IMR-90 (cell line): ENCODE results near the gene IRS2. TPM values are rescaled to one million over a fixed set of nuclear protein-coding genes. Genes with fewer than 3 reads are reported as not detected.

Source experiments
- ATAC-seq: fragments of 200-7000 bp; cut with Tn5 transposase; 2 replicates; pipeline ENCODE4 v1.9.1; 2020; ENCODE audit warnings: low read depth, mild to moderate bottlenecking, moderate library complexity
- BruUV-seq: library from RNA; stranded (reverse); fragments of 400-500 nt; replicated peaks from 2 replicates; lab custom pipeline; 2021; lab: Mats Ljungman, UMichigan
- CTCF ChIA-PET: fragments of 300-600 bp; formaldehyde crosslinking; extraction: SDS; loops from one replicate; lab custom pipeline; 2021; ENCODE audit warnings: antibody characterized with exemption; lab: Yijun Ruan, JAX
- POLR2A ChIA-PET: fragments of 300-600 bp; sonication (Branson Sonifier 250); formaldehyde crosslinking; loops from one replicate; lab custom pipeline; 2022; ENCODE audit warnings: antibody characterized with exemption; ENCODE audit not compliant: unreplicated experiment; lab: Charles Lee
- DNase-seq: peaks from one replicate; pipeline ENCODE4 v3.0.0; 2013
- H2AFZ ChIP-seq: replicated peaks from 2 replicates; pipeline ENCODE3; 2013; ENCODE audit warnings: low read length, mild to moderate bottlenecking; ENCODE audit not compliant: poor library complexity
- H2AK5ac ChIP-seq: 2 replicates; pipeline ENCODE4 v1.6.1; 2013; ENCODE audit warnings: low read depth, low read length, inconsistent platforms
- H2AK9ac ChIP-seq: replicated peaks from 2 replicates; pipeline ENCODE3; 2013; ENCODE audit warnings: mild to moderate bottlenecking, low read depth, low read length, moderate library complexity; ENCODE audit not compliant: poor library complexity
- H2BK120ac ChIP-seq: 2 replicates; pipeline ENCODE4 v1.6.1; 2013; ENCODE audit warnings: low read depth, low read length, inconsistent platforms
- H2BK15ac ChIP-seq: 3 replicates; pipeline ENCODE4 v1.6.1; 2013; ENCODE audit warnings: low read depth, low read length, inconsistent platforms
- H2BK20ac ChIP-seq: 2 replicates; pipeline ENCODE4 v1.6.1; 2013; ENCODE audit warnings: low read depth, mild to moderate bottlenecking, inconsistent platforms, low read length, moderate library complexity
- H2BK5ac ChIP-seq: 2 replicates; pipeline ENCODE4 v1.6.1; 2013; ENCODE audit warnings: mild to moderate bottlenecking, low read depth, low read length, inconsistent platforms; ENCODE audit not compliant: poor library complexity, severe bottlenecking
- H3K14ac ChIP-seq: replicated peaks from 2 replicates; pipeline ENCODE4 v1.6.1; 2013; ENCODE audit warnings: low read depth, low read length, inconsistent platforms
- H3K18ac ChIP-seq: 2 replicates; pipeline ENCODE4 v1.6.1; 2013; ENCODE audit warnings: low read depth, low read length, control low read depth
- H3K23ac ChIP-seq: 2 replicates; pipeline ENCODE4 v1.6.1; 2013; ENCODE audit warnings: low read depth, low read length, inconsistent platforms
- H3K27ac ChIP-seq: 2 replicates; pipeline ENCODE4 v1.5.1; 2013; ENCODE audit warnings: mild to moderate bottlenecking, control low read depth, low read length; ENCODE audit not compliant: insufficient read depth
- H3K27me3 ChIP-seq: 2 replicates; pipeline ENCODE4 v1.6.1; 2013; ENCODE audit warnings: low read length; ENCODE audit not compliant: control insufficient read depth, insufficient read depth
- H3K36me3 ChIP-seq: 2 replicates; pipeline ENCODE4 v1.6.1; 2013; ENCODE audit warnings: low read length, mixed read lengths; ENCODE audit not compliant: control insufficient read depth, insufficient read depth
- H3K4ac ChIP-seq: 2 replicates; pipeline ENCODE4 v1.6.1; 2013; ENCODE audit warnings: low read depth, low read length, inconsistent platforms
- H3K4me1 ChIP-seq: 2 replicates; pipeline ENCODE4 v1.6.1; 2013; ENCODE audit warnings: low read length, mixed read lengths; ENCODE audit not compliant: control insufficient read depth, insufficient read depth
- H3K4me2 ChIP-seq: 2 replicates; pipeline ENCODE4 v1.6.1; 2013; ENCODE audit warnings: low read depth, mild to moderate bottlenecking, control low read depth, low read length, moderate library complexity
- H3K4me3 ChIP-seq: 2 replicates; pipeline ENCODE4 v1.5.1; 2013; ENCODE audit warnings: low read depth, mild to moderate bottlenecking, control low read depth, low read length, moderate library complexity; ENCODE audit not compliant: insufficient read depth
- H3K56ac ChIP-seq: 2 replicates; pipeline ENCODE4 v1.6.1; 2013; ENCODE audit warnings: low read length, inconsistent platforms; ENCODE audit not compliant: insufficient read depth; ENCODE audit errors: extremely low read depth
- H3K79me1 ChIP-seq, 2 experiments: 2 replicates each; pipeline ENCODE4 v1.6.1; 2013; ENCODE audit warnings: low read length in 2 of 2, inconsistent platforms in 1 of 2, low read depth in 1 of 2
- H3K9ac ChIP-seq: 2 replicates; pipeline ENCODE4 v1.6.1; 2013; ENCODE audit warnings: low read depth, low read length, control low read depth
- H3K9me1 ChIP-seq: 2 replicates; pipeline ENCODE4 v1.6.1; 2013; ENCODE audit warnings: low read length, inconsistent platforms; ENCODE audit not compliant: insufficient read depth
- H3K9me3 ChIP-seq: 2 replicates; pipeline ENCODE4 v1.6.1; 2013; ENCODE audit warnings: low read length; ENCODE audit not compliant: control insufficient read depth, insufficient read depth
- H4K20me1 ChIP-seq: 2 replicates; pipeline ENCODE4 v1.6.1; 2013; ENCODE audit warnings: low read length, inconsistent platforms; ENCODE audit not compliant: insufficient read depth
- H4K5ac ChIP-seq: 2 replicates; pipeline ENCODE4 v1.6.1; 2013; ENCODE audit warnings: mild to moderate bottlenecking, low read depth, low read length, control low read depth
- H4K8ac ChIP-seq, 2 experiments: 2 replicates each; pipeline ENCODE4 v1.6.1; 2013; ENCODE audit warnings: low read depth in 2 of 2, low read length in 2 of 2, control low read depth in 1 of 2, inconsistent platforms in 1 of 2
- H4K91ac ChIP-seq: 2 replicates; pipeline ENCODE4 v1.6.1; 2013; ENCODE audit warnings: low read depth, low read length, inconsistent platforms; ENCODE audit not compliant: insufficient read depth
- CTCF ChIP-seq: conservative IDR thresholded peaks from 2 replicates; pipeline ENCODE4 v1.5.1; 2012; ENCODE audit warnings: mild to moderate bottlenecking, low read depth, low read length, improper control_type of control experiment
- ELK1 ChIP-seq: fragments of 150-350 bp; IDR thresholded peaks from 2 replicates; pipeline ENCODE4 v1.6.1; 2016; ENCODE audit warnings: low read depth, mild to moderate bottlenecking, low read length, moderate library complexity, borderline replicate concordance
- MAFK ChIP-seq: IDR thresholded peaks from 2 replicates; pipeline ENCODE4 v1.6.1; 2012; ENCODE audit warnings: low read depth, low read length, improper control_type of control experiment
- WGBS, 2 experiments: methylation state at CpG; one replicate each; pipeline versions ENCODE4 v1.1.5 to v1.1.7; 2013; ENCODE audit warnings: missing lambda C conversion rate in 2 of 2; ENCODE audit not compliant: insufficient read length in 1 of 2; ENCODE audit errors: extremely low coverage in 2 of 2; 5-methylcytosine and 5-hydroxymethylcytosine counted together
- dilution Hi-C: fragments of 300-500 bp; cut with HindIII; formaldehyde crosslinking; loops from one replicate; pipeline ENCODE4 v1.14.3; 2018; ENCODE audit warnings: low sequenced_read_pairs; ENCODE audit not compliant: unreplicated experiment
- in situ Hi-C: fragments of 300-500 bp; cut with MboI; formaldehyde crosslinking; loops from 3 replicates; pipeline ENCODE4 v1.14.3; 2019; ENCODE audit warnings: low sequenced_read_pairs, inconsistent platforms, mixed read lengths
- intact Hi-C: fragments of 100-400 bp; cut with micrococcal nuclease; formaldehyde crosslinking; loops from 2 replicates; pipeline ENCODE4 v1.10.0; 2022
- polyA plus RNA-seq, 3 experiments: library from polyadenylated mRNA; depleted of rRNA; stranded (reverse); fragments of >200 nt; gene quantifications; 2 replicates each; pipeline ENCODE4 v1.2.3, GENCODE V29; 2012; ENCODE audit warnings: low replicate concordance in 1 of 3
- total RNA-seq: library from RNA; depleted of rRNA; stranded (reverse); fragments of >200 nt; gene quantifications from 2 replicates; pipeline ENCODE4 v1.2.3, GENCODE V29; 2012

IRS2 gene
- total and polyA plus RNA-seq, 2 of the 4 experiments (the other 2 are of a cell fraction) = 0.36 to 1.4 TPM

GRCh38 chr13:109755551-109755950 lies 30.8 kb downstream of the IRS2 start:
- no peak overlapping the region for H3K56ac ChIP-seq
- no peak overlapping the region for H4K91ac ChIP-seq
- no peak overlapping the region for H4K8ac ChIP-seq
- H3K4ac ChIP-seq = no peak overlapping the region
- no peak overlapping the region for H2AFZ ChIP-seq
- peaks cover 5% of the 10 kb centered on the region; the same call in 1 of the 2 replicates for H3K9me1 ChIP-seq
- in situ Hi-C loops (no loop called here), intact Hi-C loops (no loop called here), dilution Hi-C loops (no loop called here)
- no TSS peak for BruUV-seq
- H3K9ac ChIP-seq = no peak overlapping the region
- no peak overlapping the region for H2BK15ac ChIP-seq
- peaks cover 6% of the 10 kb centered on the region for H3K36me3 ChIP-seq
- H3K4me1 ChIP-seq = no peaks in the 10 kb centered on the region
- H4K20me1 ChIP-seq = peaks cover 8% of the 10 kb centered on the region; the same call in 1 of the 2 replicates
- no peak overlapping the region for H3K23ac ChIP-seq
- H3K4me2 ChIP-seq = no peak overlapping the region
- TF ChIP-seq ELK1 (no peak), CTCF (no peak), MAFK (no peak)
- no peak for DNase-seq
- no peak overlapping the region for H2BK120ac ChIP-seq
- H3K9me3 ChIP-seq = no peaks in the 10 kb centered on the region
- no peak for ATAC-seq
- no peak overlapping the region for H2BK5ac ChIP-seq
- peaks cover 18 to 19% of the 10 kb centered on the region in 2 experiments for H3K79me1 ChIP-seq
- no peak overlapping the region for H3K18ac ChIP-seq
- 100% methylated on average over 1 of the region's 13 CpGs; no CpG with 5 or more reads in 1 of the 2 experiments for WGBS, 2 experiments
- no peak overlapping the region for H2AK5ac ChIP-seq
- H2BK20ac ChIP-seq = no peak overlapping the region
- H3K4me3 ChIP-seq = no peak overlapping the region
- no peak overlapping the region for H2AK9ac ChIP-seq
- ChIA-PET POLR2A (no interaction called here), CTCF (no interaction called here)
- H3K14ac ChIP-seq = no peak overlapping the region
- H3K27ac ChIP-seq = no peak overlapping the region
- H3K27me3 ChIP-seq = no peaks in the 10 kb centered on the region
- no peak overlapping the region for H4K5ac ChIP-seq
